Activated T-helper 1 cell treated with Interleukin-2 at 50 U/mL for 16 hours (primary cell): Measurements from ENCODE around the gene CCDC191.

Experiments
- DNase-seq: peaks from one replicate; pipeline ENCODE4 v3.0.0-alpha.2; 2020; ENCODE audit warnings: low read depth

The CCDC191 gene

GRCh38 chr3:113968986-113969385 lies 87.3 kb downstream of the CCDC191 start:
- no peak for DNase-seq

GRCh38 chr3:113966172-113966571 lies 90.2 kb downstream of the CCDC191 start:
- no peak for DNase-seq

GRCh38 chr3:113963879-113964278 lies 92.4 kb downstream of the CCDC191 start:
- DNase-seq = no peak

GRCh38 chr3:113954091-113954685 lies 102.1 kb downstream of the CCDC191 start:
- no peak for DNase-seq

GRCh38 chr3:113953677-113954076 lies 102.6 kb downstream of the CCDC191 start:
- no peak for DNase-seq

- no peak for DNase-seq
These were observed 103.4 kb downstream of the CCDC191 start for GRCh38 chr3:113952921-113953320.

- peak; percentile 7 for DNase-seq
These were observed 108.1 kb downstream of the CCDC191 start for GRCh38 chr3:113948015-113948917.

- peak; percentile 60 for DNase-seq
These were observed 108.8 kb downstream of the CCDC191 start, which contains the start of gene ZDHHC23 for GRCh38 chr3:113947372-113948014. Gene ZDHHC23, plus strand, starts transcription at chr3:113948013. Its CDS starts 790 bp downstream, at chr3:113948803.

- no peak for DNase-seq
These were observed 109.5 kb downstream of the CCDC191 start for GRCh38 chr3:113946831-113947230.

- no peak for DNase-seq
These were observed 128.8 kb downstream of the CCDC191 start for GRCh38 chr3:113927556-113927955.

GRCh38 chr3:113914646-113915045 lies 141.7 kb downstream of the CCDC191 start:
- no peak for DNase-seq
